ENCODE measurements around the gene CACNG4. TPM values are rescaled to one million over a fixed set of nuclear protein-coding genes. Genes with fewer than 3 reads are reported as not detected.

The CACNG4 gene
- total RNA-seq, 1 experiment from 2014 or later: 46.3 TPM

DNA sequence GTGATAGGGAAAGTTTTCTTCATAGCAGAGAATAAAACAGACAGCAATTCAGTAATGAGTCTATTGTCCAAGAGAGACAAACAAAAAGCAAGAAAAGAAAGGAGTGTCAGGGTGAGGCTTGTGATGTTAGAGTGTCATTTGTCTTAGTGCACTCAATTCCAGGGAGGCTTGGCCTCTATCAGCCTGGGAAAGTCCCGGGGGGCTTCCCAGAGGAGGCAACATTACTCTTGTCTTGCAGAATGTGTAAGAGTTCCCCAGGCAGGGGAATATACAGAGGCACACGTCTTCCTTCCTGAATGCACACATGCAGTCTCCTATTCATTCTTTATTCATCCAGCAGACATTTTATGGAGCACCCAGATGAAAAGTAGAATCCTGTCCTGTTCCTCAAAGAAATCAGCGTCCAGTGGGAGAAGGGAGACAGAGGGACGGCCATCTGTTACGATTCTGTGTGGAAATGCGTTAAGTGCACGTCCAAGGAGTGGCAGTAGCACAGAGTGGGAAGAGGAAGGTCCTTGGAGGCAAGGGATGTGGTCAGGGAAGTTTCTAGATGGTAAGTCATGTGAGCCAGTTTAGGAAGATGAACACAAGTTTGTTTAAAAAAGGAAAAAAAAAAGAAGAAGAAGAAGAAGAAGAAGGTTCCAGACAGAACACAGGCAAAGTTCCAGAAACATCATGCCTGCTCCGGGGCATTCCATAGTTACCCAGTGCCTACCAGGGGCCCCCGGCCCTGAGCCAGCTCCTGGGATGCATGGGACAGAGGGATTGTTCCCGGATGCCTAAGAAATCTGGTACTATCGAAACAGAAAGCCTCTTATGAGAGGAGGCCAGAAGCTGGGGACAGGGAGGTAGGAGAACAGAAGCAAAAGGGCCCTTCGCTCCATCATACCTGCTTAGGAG is 21.1 kb downstream of the CACNG4 start:
- no peaks in the 10 kb centered on the region for H3F3A ChIP-seq (ENCODE audit: insufficient read depth, low read depth)
- H3K9me3 ChIP-seq (ENCODE audit: insufficient read depth, low read depth): no peaks in the 10 kb centered on the region
- H3K4me1 ChIP-seq (replicated peaks; ENCODE audit: insufficient read depth): no peaks in the 10 kb centered on the region
- no peaks in the 10 kb centered on the region for H3K9me2 ChIP-seq (ENCODE audit: insufficient read depth)
- H2AFZ ChIP-seq: no peak overlapping the region
- no peak for TF ChIP-seq CTCF (conservative IDR thresholded peaks at IDR 0.05)
- no peaks in the 10 kb centered on the region for H3K36me3 ChIP-seq (ENCODE audit: low read depth)
- no peak overlapping the region for H3K27ac ChIP-seq
- H3K27me3 ChIP-seq (ENCODE audit: insufficient read depth, low read depth): no peaks in the 10 kb centered on the region
- H3K4me3 ChIP-seq: no peak overlapping the region
- CTCF ChIA-PET: no interaction called here
- BruUV-seq (replicated peaks): no TSS peak
- intact Hi-C loops (cut with micrococcal nuclease; ENCODE audit: unreplicated experiment): no loop called here
- POLR2A ChIA-PET (ENCODE audit: unreplicated experiment): no interaction called here
- DNase-seq: no peak
- no peaks in the 10 kb centered on the region for H4K20me1 ChIP-seq (ENCODE audit: insufficient read depth)
- H3K4me2 ChIP-seq: no peak overlapping the region
- no peaks in the 10 kb centered on the region for H3K79me2 ChIP-seq (ENCODE audit: low read depth)

GRCh38 chr17:66986659-66987058 is 22.2 kb downstream of the CACNG4 start:
- Histone ChIP-seq H3K79me2 (ENCODE audit: low read depth) (no peaks in the 10 kb centered on the region), H2AFZ (no peak overlapping the region), H3K4me3 (no peak overlapping the region), H3K9me3 (ENCODE audit: insufficient read depth, low read depth) (no peaks in the 10 kb centered on the region), H3K27me3 (ENCODE audit: insufficient read depth, low read depth) (no peaks in the 10 kb centered on the region), H3F3A (ENCODE audit: insufficient read depth, low read depth) (no peaks in the 10 kb centered on the region), H3K4me2 (no peak overlapping the region), H3K27ac (no peak overlapping the region), H3K4me1 (replicated peaks; ENCODE audit: insufficient read depth) (no peaks in the 10 kb centered on the region), H3K9me2 (ENCODE audit: insufficient read depth) (no peaks in the 10 kb centered on the region), H4K20me1 (ENCODE audit: insufficient read depth) (no peaks in the 10 kb centered on the region), H3K36me3 (ENCODE audit: low read depth) (no peaks in the 10 kb centered on the region)
- POLR2A ChIA-PET (ENCODE audit: unreplicated experiment): no interaction called here
- intact Hi-C loops (cut with micrococcal nuclease; ENCODE audit: unreplicated experiment): no loop called here
- no peak for DNase-seq
- no peak for TF ChIP-seq CTCF (conservative IDR thresholded peaks at IDR 0.05)
- no peak for TF ChIP-seq EZH2 (IDR thresholded peaks at IDR 0.05; ENCODE audit: low read depth)
- CTCF ChIA-PET: no interaction called here
- BruUV-seq (replicated peaks): no TSS peak

GRCh38 chr17:66987059-66987616 is 22.6 kb downstream of the CACNG4 start:
- Histone ChIP-seq H4K20me1 (ENCODE audit: insufficient read depth) (no peaks in the 10 kb centered on the region), H3K4me3 (no peak overlapping the region), H2AFZ (no peak overlapping the region), H3K36me3 (ENCODE audit: low read depth) (no peaks in the 10 kb centered on the region), H3K4me2 (no peak overlapping the region), H3F3A (ENCODE audit: insufficient read depth, low read depth) (no peaks in the 10 kb centered on the region), H3K27me3 (ENCODE audit: insufficient read depth, low read depth) (no peaks in the 10 kb centered on the region), H3K4me1 (replicated peaks; ENCODE audit: insufficient read depth) (no peaks in the 10 kb centered on the region), H3K79me2 (ENCODE audit: low read depth) (no peaks in the 10 kb centered on the region), H3K9me2 (ENCODE audit: insufficient read depth) (no peaks in the 10 kb centered on the region), H3K9me3 (ENCODE audit: insufficient read depth, low read depth) (no peaks in the 10 kb centered on the region), H3K27ac (no peak overlapping the region)
- BruUV-seq (replicated peaks): no TSS peak
- TF ChIP-seq CTCF (conservative IDR thresholded peaks at IDR 0.05) (no peak), EZH2 (IDR thresholded peaks at IDR 0.05; ENCODE audit: low read depth) (no peak)
- intact Hi-C loops (cut with micrococcal nuclease; ENCODE audit: unreplicated experiment): no loop called here
- CTCF ChIA-PET: no interaction called here
- DNase-seq: no peak
- POLR2A ChIA-PET (ENCODE audit: unreplicated experiment): interaction anchor here (0.5 kb wide), 1 partner anchor 838 kb away, joined by 14 read pairs; no protein-coding TSS in a partner anchor

All from PC-9 (cell line).